Left renal pelvis (tissue), 4 donors: ENCODE results near the gene PROB1. TPM values are rescaled to one million over a fixed set of nuclear protein-coding genes. Genes with fewer than 3 reads are reported as not detected.
A peak's percentile ranks its signal among the peaks of the same experiment; 100 is the strongest.
"Not testable (repeated sequence)": the region's sequence is repeated elsewhere in the genome, so short reads cannot be mapped to it uniquely, and the experiment has no call there.

Experiments used
- DNase-seq, 4 donors: peaks; one replicate each; pipeline ENCODE4 v3.0.0-alpha.2; 2013; ENCODE audit warnings: low read depth in 4 of 4, low spot score in 3 of 4
- polyA plus RNA-seq, 4 donors: library from polyadenylated mRNA; unstranded; fragments of 120-200 nt; gene quantifications; one replicate each; pipeline ENCODE4 v1.2.1, GENCODE V29; 2013; ENCODE audit not compliant: insufficient read length in 4 of 4

PROB1 gene
- polyA plus RNA-seq, 4 donors, result 0.56 to 2.8 (median 2.1) TPM

DNA sequence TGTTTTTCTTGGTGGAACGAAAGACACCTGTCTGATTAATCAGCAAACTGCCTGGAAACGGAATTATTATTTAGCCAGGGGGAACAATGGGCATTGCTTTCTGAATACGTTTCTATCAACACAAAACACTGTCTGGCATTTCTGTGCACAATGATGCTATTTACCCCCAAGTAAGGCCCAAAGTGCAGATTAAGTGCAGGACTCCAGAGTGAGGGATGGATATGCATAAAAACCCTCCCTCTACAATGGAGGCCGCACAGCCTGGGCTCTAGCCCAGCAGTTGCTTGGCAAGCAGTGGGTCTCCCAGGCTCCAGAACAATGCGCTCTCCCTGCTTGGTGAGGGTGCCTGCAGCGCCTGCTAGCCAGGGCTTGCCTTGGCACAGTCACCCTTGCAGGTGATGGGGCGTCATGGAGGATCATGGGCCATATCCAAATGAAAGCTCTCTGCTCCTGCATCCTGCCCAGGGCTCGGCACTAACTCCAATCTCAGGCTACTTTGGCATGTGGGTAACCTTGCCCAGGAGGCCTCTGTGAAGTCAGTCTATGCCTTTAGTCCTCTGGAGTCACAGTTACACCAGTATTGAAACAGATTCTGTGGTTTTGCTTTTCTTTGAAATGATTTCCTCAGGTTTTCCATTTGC is 20.4 kb upstream of the PROB1 start:
- no peak for DNase-seq

DNA sequence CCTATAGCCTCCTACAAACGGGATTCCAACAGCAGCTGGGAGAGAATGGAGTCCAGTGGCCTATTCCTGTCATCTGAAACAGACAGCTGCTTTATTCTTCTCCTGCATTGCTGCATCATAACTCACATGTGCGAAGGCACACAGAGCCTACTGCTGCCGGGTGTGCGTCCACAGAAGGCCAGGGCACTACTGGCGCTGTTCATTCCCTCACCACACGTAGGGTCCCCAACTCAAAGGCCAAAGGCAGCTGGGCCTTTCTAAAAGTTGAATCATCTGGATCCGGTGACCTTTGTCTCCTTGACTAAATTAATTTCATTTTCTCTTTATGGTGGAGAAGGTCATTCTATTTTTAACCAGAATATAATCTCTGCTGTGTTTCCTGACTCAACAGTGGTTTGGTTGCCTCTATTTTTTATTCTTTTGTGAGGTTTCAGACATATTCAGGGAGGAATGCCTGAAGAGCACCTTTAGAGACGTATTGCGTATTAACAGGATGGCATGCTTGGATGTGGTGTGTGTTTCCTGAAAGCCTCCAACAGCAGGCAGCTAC is 19.8 kb upstream of the PROB1 start:
- DNase-seq, result no peak

DNA sequence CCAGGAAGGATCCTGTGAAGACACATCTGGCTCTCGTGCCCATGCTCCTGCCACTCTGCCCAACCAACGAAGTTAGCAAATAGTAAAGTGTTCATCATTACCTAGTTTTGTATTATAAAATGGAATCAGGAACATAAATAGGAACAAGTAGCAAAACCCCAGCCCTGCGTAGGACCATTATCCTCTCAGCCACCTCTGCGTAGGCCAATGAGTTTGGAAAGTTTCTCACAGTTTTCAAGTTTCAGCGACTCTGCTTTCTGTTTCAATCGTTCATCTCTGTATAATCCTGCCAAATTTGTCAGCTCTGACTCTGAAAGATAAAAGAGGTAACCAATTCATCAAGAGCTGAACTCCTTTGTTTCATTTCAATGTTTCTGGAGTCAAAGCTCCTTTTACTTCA is 19.1 kb upstream of the PROB1 start:
- no peak for DNase-seq

DNA sequence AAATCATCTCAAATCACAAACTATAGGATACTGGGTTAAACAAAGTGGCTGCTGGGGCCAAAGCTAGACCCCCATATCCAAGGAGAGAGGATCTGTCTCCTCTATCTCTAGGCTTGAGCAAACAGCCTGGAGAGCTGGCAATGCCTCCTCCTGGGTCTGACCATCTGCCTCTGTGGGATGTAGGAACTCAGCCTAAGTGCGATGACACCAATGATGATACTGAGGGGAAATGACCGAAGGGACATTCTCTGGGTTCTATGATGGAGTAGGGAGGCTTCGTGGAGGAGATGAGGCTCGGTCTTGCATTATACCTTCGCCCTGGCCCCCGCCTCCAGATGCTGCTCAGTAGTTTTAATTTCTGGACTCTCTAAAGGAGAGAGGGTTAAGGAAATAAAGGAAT is 18.2 kb upstream of the PROB1 start:
- no peak for DNase-seq

DNA sequence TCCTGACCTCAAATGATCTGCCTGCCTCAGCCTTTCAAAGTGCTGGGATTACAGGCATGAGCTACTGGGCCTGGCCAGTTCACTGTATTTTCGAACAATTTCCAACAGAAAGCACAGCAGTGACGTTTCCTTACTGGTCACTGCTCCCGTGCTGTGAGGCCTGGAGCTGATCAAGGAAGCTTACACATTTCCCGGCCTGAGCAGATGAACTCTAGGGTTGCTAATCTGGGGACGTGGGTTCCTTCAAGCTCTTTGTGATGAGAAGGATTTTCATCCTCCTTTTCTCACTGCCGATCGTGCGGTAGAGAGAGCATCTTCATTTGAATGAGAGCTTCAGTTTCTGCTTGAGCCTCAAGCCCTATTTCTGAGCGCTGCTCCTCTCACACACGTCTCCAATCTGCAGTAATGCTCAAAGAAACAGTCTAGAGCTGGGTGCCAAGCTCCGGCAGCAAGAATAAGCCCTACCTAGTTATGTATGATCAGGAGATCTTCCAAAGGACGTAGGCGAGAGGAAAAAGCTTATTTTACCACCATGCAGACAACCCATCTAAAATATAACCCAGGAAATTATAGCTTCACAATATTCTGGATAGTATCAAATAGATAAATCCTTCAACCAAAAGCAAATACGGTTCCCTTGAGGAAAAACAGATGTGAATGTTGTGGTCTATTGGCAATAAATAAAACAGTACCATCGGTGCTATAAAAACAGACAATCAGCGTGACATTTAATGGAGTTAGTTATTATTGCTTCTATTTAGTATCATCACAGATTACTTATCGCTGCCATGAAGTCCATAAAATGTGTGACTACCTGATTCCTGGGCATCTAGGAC is 16.3 kb upstream of the PROB1 start:
- DNase-seq, result no peak

DNA sequence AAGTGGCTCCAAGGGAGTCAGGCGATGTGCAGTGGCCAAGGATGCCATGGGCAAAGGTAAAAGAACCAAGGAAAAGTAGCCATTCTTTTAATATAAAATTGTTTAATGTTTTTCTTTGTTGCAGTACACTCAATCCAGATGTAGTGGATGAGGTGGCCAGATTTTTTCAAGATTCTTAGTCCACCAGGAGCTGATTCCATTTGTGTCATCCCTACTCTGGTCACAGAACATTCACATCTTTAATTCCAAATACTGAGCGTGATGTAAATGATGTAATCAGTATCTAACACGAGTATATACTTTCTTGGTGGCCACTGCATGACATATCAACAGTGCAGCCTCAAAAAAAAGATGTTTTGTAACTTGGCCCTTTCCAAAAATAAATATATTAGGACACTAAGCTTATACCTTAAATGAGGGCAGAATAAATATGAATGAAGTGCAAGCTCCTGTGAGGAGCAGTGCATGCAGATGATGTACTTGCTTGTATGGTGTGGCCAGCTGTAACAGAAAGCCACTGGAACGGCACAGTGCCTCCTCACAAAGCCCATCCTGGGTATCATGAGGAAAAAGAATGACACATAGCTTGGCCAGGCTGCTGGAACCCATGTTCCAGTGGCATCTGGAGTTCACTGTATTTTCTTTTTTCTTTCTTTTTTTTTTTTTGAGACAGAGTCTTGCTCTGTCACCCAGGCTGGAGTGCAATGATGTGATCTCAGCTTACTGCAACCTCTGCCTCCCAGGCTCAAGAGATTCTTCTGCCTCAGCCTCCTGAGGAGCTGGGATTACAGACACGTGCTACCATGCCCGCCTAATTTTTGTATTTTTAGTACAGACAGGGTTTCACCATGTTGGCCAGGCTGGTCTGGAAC is 15.5 kb upstream of the PROB1 start:
- DNase-seq, result no peak

DNA sequence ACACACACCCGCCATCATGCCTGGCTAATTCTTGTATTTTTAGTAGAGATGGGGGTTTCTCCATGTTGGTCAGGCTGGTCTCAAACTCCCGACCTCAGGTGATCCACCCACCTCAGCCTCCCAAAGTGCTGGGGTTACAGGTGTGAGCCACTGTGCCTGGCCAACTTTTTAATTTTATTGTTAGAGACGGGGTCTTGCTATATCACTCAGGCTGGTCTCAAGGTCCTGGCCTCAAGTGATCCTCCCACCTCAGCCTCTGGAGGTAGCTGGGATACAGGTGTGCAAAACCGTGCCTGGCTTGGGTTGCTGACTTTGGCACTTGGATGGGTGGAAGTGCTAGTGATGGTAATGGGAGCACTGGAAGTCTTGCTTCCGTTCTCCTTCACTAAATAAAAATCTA is 14.2 kb upstream of the PROB1 start:
- not testable (repeated sequence) for DNase-seq

DNA sequence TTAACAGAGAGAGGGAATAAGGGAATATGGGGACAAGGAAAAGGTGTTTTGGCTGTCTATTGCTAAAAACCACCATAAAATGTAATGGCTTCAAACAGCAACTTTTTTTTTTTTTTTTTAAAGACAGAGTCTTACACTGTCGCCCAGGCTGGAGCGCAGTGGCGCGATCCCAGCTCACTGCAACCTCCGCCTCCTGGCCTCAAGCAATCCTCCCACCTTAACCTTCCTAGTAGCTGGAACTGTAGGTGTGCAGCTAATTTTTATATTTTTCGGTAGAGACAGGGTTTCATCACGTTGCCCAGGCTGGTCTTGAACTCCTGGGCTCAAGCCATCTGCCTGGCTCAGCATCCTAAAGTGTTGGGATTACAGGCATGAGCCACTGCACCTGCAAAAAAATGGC is 13.3 kb upstream of the PROB1 start:
- no peak for DNase-seq

DNA sequence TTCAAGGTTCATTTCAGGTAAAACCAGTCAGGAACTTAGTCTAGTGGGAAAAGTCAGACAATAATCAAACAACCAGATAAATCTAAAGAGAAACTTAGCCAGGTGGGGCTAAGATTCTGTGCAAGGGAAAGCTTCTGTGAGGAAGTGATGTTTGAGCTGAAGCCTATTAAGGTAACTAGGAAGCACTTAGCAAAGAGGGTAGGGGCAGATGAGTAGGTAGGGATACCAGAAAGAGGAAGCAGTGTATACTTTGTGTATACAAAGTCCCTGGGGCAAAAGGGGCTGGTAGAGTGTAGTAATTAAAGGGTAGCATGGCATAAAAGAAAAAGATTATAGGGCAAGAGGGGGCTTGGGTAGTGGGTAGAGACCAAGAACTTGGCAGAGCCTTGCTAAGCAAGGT is 12.6 kb upstream of the PROB1 start:
- no peak for DNase-seq

DNA sequence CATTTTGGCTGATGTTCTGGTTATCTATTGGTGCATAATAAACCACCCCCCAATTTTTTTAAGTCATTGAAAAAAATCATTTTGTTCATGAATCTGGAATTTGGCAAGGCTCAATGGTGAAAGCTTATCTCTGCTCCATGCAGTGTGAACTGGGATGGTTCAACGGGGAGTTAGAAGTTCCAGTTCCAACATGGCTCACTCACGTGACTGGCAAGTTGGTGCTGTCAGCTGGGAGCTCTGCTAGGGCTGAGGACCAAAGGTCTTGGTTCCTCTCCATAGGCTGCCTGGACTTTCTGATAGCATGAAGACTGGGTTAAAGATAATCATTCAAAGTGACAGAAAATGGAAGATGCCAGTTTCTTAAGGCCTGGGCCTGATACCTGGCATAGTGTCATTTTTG is 12.1 kb upstream of the PROB1 start:
- DNase-seq, result no peak

DNA sequence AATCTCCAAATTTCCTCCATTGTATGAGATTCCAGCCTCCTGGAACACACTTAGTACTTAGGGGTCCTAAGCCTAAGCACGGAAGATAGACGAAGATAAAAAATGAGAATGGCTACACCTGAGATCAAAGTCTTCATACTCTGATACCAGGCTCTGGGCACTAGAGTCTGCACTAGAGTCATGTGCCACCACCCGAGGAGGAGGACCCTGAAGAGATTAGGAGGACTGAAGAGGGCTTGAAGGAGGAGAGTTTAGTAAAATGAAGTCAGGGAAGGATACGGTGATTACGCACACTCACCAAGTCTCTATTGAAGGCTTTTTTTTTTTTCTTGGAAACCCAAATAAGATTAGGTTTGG is 9.6 kb upstream of the PROB1 start:
- DNase-seq, result no peak

DNA sequence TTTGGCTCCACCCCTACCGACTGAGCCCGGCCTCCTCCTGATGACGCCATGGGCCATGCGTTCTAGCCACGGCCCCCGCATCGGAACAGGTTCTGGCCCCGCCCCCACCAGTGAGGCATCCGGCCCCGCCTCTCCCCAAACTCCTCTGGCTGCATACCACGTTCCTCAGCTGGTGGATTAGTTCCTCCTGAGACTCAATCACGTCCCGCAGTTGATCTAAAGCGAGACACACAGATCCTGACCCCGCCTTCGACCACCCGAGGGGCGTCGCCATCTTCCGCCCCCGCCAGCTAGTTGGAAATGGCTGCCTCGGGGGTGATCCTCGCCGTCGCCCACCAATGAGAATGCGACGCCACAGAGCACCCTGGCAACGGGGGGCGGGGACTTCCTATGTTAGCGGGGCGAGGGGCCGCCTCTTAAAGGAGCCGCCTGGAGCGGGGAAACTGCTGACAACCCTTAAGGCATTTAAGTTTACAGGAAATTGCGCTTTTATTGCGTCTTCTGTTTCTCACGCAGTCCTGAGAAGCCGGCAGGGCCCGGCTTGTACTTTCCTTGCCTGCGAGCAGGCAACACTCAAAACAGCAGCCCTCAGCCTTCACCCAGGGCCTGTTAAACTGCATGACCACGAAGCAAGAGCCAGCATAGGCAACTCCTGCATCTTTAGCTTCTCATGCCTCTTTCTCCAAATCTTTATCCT is 9.0 kb upstream of the PROB1 start, which contains the start of gene SPATA24:
Gene SPATA24 (minus strand): TSS at position 303 of the 697 bp plus-strand sequence. CDS start 29 bp downstream, at position 274.
- DNase-seq, result peak; percentile 89 to 96 (median 95)

DNA sequence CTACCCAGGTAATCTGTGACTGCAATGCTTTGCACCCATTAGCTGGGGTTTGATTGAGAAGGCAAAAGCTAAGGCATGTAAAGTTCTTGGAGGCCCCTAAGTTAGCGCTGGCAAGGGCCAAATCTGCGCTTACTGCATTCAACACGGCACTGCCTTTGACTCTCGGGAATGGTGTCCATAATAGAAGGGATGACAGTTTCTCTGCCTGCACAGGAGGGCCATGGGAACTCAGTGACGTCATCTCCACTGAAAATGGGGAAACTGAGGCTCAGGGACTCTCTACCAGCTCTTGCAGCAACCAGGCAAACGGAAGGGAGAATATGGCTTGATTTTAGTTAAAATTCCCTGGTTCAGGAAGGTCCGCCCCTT is 8.5 kb upstream of the PROB1 start:
- no peak for DNase-seq

DNA sequence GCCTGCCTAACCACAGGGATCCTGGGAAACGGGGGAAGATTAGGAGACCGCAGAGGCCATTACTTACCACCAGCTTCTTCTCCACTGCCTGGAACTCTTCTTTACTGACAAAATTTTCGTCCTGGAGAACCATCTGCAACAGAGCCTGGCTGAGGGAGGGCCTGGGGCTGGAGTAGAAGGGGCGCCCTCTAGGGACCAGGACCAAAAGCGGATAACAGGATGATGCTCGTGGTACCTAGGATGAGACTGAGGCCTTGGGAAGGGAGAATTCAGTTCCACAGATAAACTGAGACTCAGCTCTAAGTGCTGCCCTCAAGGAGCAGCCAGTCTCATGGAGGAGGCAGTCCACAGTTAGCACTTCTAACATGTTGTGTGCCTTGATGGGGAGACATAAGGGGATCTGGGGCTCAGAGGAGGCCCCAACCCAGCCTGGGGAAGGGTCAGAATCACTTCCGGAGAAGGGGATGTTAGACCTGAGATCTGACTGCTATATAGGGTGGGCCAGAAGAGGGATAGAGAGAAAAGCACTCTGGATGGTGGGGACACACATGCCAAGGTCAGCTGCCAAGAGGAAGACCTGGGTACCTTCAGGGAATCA is 7.8 kb upstream of the PROB1 start:
- no peak for DNase-seq

DNA sequence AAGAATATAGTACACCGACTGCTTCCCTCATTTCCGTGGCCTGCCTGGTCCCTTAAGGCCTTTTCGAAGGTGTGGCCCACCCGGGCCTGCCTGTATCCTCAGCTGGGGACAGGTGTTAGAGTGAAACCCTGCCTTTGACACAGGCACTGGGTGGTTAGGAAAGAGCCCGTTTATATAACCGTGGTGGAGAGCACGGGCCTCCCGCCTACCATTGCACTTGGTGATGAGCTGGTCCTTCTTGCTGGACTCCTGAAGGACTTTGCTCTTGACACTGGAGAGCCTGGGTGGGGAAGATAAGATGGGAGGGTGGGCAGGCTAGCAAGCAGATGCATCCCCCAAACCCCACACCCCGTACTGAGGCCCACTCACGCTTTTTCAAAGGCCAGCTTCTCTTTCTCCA is 6.6 kb upstream of the PROB1 start:
- DNase-seq, result no peak

DNA sequence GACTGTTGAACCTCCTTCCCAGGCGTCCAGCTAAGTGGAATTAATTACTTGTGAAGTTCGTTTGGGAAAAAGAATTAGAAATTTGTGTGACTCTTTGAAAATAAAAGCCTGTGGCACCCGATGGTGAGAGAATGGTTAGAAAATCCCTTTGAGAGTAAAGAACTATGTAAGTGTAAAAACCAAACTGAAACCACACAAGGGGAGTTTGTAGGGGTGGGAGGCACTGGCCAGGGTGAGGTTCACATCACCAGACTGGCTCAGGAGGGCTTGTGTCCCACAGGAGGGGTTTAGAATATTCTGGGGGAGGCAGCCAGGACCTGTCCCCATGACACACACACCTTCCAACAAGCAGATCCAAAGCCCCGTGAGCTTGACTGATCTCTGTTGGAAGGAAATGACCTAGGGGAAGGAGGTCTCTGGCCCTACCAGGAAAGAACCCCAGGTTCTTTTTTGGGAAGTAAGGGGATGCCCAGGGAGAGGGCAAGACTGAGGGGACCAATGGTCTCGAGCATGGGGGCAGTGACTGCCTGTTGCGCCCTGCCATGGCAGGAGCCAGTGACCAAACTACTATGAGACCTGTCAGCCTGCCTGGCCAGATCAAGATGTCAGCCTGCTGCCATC is 4.7 kb upstream of the PROB1 start:
- no peak for DNase-seq

DNA sequence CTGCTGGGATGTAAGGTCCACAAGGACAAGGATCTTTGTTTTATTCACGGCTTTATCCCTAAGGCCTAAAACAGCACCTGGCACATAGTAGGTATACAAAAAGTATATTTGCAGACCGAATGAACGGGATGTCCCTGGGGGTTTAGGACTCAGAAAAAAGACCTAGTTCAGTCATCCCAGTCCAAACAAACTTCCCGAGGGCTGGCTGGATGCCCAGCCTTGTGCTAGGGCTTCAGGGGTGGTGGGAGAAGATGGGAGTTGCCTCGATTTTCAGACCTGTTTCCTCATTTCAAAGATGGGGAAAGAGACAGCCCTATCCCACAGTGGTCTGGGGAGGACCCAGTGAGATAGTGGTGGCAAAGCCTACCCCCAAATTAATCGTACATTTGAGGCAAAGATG is 3.0 kb upstream of the PROB1 start:
- no peak for DNase-seq

DNA sequence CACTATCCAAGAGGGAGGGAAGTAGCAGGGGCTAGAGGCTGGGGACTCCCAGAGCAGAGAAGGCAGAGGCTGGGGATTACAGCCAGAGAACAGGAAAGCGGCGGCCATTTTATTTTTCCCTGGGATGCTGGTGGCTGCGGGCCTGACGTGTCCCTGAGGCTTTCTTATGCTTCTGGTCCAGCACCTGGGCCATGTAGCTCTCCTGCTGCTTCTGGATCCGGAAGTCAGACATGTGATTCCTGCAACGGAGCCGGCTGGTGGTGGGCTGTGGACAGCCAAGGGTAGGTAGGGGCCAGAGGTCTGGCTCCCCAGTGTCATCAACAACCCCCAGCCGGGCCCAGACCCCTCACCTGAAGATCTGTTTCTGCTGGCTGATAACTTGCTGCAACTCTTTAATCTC is 1.8 kb upstream of the PROB1 start:
- DNase-seq, result no peak

DNA sequence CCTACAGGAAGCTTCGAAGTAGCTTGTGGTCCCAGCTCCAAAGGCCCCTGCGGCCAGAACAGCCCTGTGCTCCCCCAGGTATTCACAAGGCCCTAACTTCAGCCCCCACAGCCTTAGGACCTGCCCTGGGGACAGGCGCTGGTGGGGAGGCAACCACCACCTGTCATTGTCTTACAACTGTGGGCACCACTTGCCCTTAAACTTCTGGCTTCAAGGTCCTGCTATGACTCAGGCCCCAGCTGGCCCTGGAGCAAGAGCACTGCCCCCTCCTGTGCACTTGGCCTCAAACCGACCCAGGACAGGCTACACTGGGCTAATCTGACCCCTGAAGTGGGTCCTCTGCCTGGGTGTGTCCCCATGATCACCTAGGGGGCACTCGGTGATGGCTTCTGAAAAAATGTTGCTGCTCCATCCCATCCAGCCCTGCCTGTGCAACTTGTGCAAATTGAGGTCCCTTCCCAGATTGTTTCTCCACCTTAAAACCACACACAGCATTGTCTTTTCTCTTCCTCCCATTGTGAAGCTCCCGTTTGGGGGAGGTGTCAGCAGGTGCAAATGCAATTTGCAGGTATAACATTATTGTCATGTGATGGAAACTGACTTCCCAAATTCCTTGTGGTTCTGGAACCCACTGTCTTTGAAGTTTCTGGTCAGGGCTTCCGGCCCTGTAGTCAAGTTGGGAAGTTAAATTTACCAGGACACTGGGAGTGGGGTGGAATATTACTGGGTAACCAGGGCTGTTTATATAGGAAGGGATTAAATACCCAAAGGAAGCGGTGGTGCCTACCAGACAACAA is 1.1 kb upstream of the PROB1 start:
- no peak for DNase-seq
